Tibial artery (tissue), 4 donors: ENCODE measurements around the gene MPDZ.

ENCODE experiments used
- DNase-seq, 2 donors: peaks; one replicate each; pipeline ENCODE4 v3.0.0-alpha.2; 2019
- H3K27ac ChIP-seq, 2 donors: fragments of 200-600 bp; sonication (generic) in 1 of 2; 1 replicate in 1 of 2; 2 replicates in 1 of 2; pipeline ENCODE4 v1.5.1; 2018 to 2019; ENCODE audit warnings: mild to moderate bottlenecking in 1 of 2
- H3K27me3 ChIP-seq, 2 donors: fragments of 200-600 bp; sonication (generic) in 1 of 2; one replicate each; pipeline versions ENCODE4 v1.5.1 to v1.6.0; 2016 to 2019
- H3K36me3 ChIP-seq, 3 donors: fragments of 200-600 bp; sonication (generic) in 2 of 3; one replicate each; pipeline ENCODE4 v1.5.1; 2016 to 2019; ENCODE audit warnings: mild to moderate bottlenecking in 2 of 3
- H3K4me1 ChIP-seq, 4 donors: fragments of 200-600 bp; sonication (generic) in 2 of 4; 1 replicate in 3 of 4; 2 replicates in 1 of 4; pipeline ENCODE4 v1.5.1; 2016 to 2019
- H3K4me3 ChIP-seq, 2 donors: fragments of 200-600 bp; sonication (generic) in 1 of 2; 1 replicate in 1 of 2; 2 replicates in 1 of 2; pipeline ENCODE4 v1.5.1; 2018 to 2019; ENCODE audit warnings: mild to moderate bottlenecking in 2 of 2
- H3K9me3 ChIP-seq, 3 donors: fragments of 200-600 bp; sonication (generic) in 1 of 3; one replicate each; pipeline ENCODE4 v1.5.1; 2016 to 2019
- intact Hi-C: fragments of 100-400 bp; cut with DNase I; formaldehyde crosslinking; loops from one replicate; pipeline ENCODE4 v1.15.0; 2023; ENCODE audit warnings: low total_unique reads
- TF ChIP-seq, protein P1 (sequence below), 2 experiments: fragments of 200-600 bp in 1 of 2; fragments of 450-650 bp in 1 of 2; IDR thresholded peaks; one replicate each; pipeline ENCODE4 v1.5.1; 2017 to 2019; ENCODE audit warnings: antibody characterized with exemption in 2 of 2, mild to moderate bottlenecking in 1 of 2, moderate library complexity in 1 of 2

The MPDZ gene

DNA sequence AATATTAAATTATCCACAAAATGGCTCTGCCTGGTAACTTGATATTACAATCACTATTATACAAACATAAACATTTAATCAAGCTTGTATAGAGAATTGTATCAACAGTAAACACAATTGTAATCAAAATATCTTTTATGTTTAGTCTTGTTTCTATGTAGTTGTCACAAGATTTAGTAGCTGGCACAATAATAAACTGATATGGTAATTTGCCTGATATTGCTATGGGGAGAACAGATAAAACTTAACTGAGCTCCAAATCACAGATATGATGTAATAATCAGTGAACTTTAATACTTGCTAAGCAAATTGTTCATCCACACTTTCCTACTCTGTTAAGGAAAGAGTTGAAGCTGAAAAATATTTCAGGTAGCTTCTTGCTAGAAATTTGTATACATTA is 189.8 kb downstream of the MPDZ start:
- Histone ChIP-seq H3K9me3 (no peaks in the 10 kb centered on the region), H3K27me3 (no peaks in the 10 kb centered on the region), H3K4me1 (peaks cover 0 to 34% (median 11%) of the 10 kb centered on the region in 4 donors), H3K27ac (peak overlapping the region in 1 of 2 donors; percentile 70), H3K4me3 (no peak overlapping the region), H3K36me3 (no peaks in the 10 kb centered on the region)
- TF ChIP-seq, protein P1, sequence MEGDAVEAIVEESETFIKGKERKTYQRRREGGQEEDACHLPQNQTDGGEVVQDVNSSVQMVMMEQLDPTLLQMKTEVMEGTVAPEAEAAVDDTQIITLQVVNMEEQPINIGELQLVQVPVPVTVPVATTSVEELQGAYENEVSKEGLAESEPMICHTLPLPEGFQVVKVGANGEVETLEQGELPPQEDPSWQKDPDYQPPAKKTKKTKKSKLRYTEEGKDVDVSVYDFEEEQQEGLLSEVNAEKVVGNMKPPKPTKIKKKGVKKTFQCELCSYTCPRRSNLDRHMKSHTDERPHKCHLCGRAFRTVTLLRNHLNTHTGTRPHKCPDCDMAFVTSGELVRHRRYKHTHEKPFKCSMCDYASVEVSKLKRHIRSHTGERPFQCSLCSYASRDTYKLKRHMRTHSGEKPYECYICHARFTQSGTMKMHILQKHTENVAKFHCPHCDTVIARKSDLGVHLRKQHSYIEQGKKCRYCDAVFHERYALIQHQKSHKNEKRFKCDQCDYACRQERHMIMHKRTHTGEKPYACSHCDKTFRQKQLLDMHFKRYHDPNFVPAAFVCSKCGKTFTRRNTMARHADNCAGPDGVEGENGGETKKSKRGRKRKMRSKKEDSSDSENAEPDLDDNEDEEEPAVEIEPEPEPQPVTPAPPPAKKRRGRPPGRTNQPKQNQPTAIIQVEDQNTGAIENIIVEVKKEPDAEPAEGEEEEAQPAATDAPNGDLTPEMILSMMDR (IDR thresholded peaks at IDR 0.05): no peak
- intact Hi-C loops: loop anchor here (5.0 kb wide), 1 partner anchor 372 kb away; no protein-coding TSS in a partner anchor
- no peak for DNase-seq

- Histone ChIP-seq H3K36me3 (no peaks in the 10 kb centered on the region), H3K4me1 (peaks cover 0 to 34% (median 11%) of the 10 kb centered on the region in 4 donors), H3K27me3 (no peaks in the 10 kb centered on the region), H3K9me3 (no peaks in the 10 kb centered on the region), H3K4me3 (peak overlapping the region in 1 of 2 donors; percentile 4), H3K27ac (no peak overlapping the region)
- intact Hi-C loops: no loop called here
- TF ChIP-seq, protein P1 (IDR thresholded peaks at IDR 0.05): peak; percentile 58 to 69
- DNase-seq: peak in 1 of 2 donors; percentile 25
These were observed 190.6 kb downstream of the MPDZ start for GRCh38 chr9:13088720-13089427.

- intact Hi-C loops: no loop called here
These were observed 195.4 kb downstream of the MPDZ start for GRCh38 chr9:13083963-13084528.

DNA sequence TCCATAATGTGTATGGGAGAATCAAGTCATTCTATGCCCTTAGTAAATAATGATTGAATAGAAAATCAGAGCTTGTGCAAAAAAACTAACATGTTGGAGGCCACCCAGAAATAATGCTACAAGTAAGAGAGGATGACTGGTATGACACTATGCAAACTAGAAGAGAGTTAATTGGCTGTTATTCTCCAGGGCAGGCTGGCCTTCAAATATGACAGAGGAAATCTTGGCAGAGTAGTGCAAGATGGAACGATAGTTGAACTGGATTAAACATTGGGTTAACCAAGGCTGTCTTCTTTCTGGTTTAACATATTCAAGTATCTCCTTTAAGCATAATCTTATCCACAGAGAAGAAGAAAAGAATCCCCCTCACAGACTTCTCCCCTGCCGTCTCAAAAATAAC is 196.1 kb downstream of the MPDZ start:
- TF ChIP-seq, protein P1 (IDR thresholded peaks at IDR 0.05): no peak
- no peaks in the 10 kb centered on the region for H3K27me3 ChIP-seq
- intact Hi-C loops: no loop called here
- no peak overlapping the region for H3K4me3 ChIP-seq
- peaks cover 0 to 9% (median 0%) of the 10 kb centered on the region in 4 donors for H3K4me1 ChIP-seq
- H3K36me3 ChIP-seq: no peaks in the 10 kb centered on the region
- H3K9me3 ChIP-seq: no peaks in the 10 kb centered on the region
- DNase-seq: no peak
- H3K27ac ChIP-seq: no peak overlapping the region

More at GRCh38 chr9:13083963-13084528, 195.4 kb downstream of the MPDZ start:
- Histone ChIP-seq H3K27ac (no peak overlapping the region), H3K4me3 (no peak overlapping the region), H3K4me1 (peaks cover 0 to 14% (median 3%) of the 10 kb centered on the region in 4 donors), H3K9me3 (no peaks in the 10 kb centered on the region), H3K36me3 (no peaks in the 10 kb centered on the region), H3K27me3 (no peaks in the 10 kb centered on the region)
- TF ChIP-seq, protein P1 (IDR thresholded peaks at IDR 0.05): no peak
- no peak for DNase-seq

- Histone ChIP-seq H3K36me3 (no peaks in the 10 kb centered on the region), H3K4me3 (no peak overlapping the region), H3K4me1 (peaks cover 0 to 9% (median 0%) of the 10 kb centered on the region in 4 donors), H3K27me3 (no peaks in the 10 kb centered on the region), H3K27ac (no peak overlapping the region), H3K9me3 (no peaks in the 10 kb centered on the region)
- TF ChIP-seq, protein P1 (IDR thresholded peaks at IDR 0.05): no peak
- no peak for DNase-seq
- intact Hi-C loops: no loop called here
These were observed 196.7 kb downstream of the MPDZ start for GRCh38 chr9:13082796-13083195.
